Transverse colon (tissue), 4 donors: ENCODE data around the gene GSG1L. TPM values are rescaled to one million over a fixed set of nuclear protein-coding genes. Genes with fewer than 3 reads are reported as not detected.
"Not testable (repeated sequence)": the region's sequence is repeated elsewhere in the genome, so short reads cannot be mapped to it uniquely, and the experiment has no call there.

ENCODE experiments used
- DNase-seq: peaks from one replicate; pipeline ENCODE4 v3.0.0-alpha.2; 2019
- H3K27ac ChIP-seq, 4 donors: fragments of 200-600 bp; sonication (generic); 2 replicates each; pipeline ENCODE4 v1.5.1; 2016 to 2018; ENCODE audit warnings: inconsistent platforms in 4 of 4
- H3K27me3 ChIP-seq: fragments of 200-600 bp; sonication (generic); 2 replicates; pipeline ENCODE4 v1.5.1; 2017; ENCODE audit warnings: inconsistent platforms
- H3K36me3 ChIP-seq, 4 donors: fragments of 200-600 bp; sonication (generic); 2 replicates each; pipeline ENCODE4 v1.5.1; 2017 to 2019; ENCODE audit warnings: inconsistent platforms in 4 of 4
- H3K4me1 ChIP-seq, 4 donors: fragments of 200-600 bp; sonication (generic); 2 replicates each; pipeline ENCODE4 v1.5.1; 2017 to 2020; ENCODE audit warnings: inconsistent platforms in 4 of 4
- H3K4me3 ChIP-seq, 4 donors: fragments of 200-600 bp; sonication (generic); 1 replicate in 1 of 4; 2 replicates in 3 of 4; pipeline versions ENCODE4 v1.5.1 to v1.6.1; 2017 to 2019; ENCODE audit warnings: inconsistent platforms in 4 of 4
- H3K9me3 ChIP-seq, 2 donors: fragments of 200-600 bp; sonication (generic); 2 replicates each; pipeline ENCODE4 v1.5.1; 2017 to 2019; ENCODE audit warnings: inconsistent platforms in 2 of 2
- EP300 ChIP-seq: sonication (generic); formaldehyde crosslinking; IDR thresholded peaks from one replicate; pipeline ENCODE4 v1.6.1; 2017; ENCODE audit warnings: antibody characterized with exemption, low read depth
- POLR2A ChIP-seq: fragments of 450-650 bp; IDR thresholded peaks from one replicate; pipeline ENCODE4 v1.6.1; 2016; ENCODE audit warnings: antibody characterized with exemption, mild to moderate bottlenecking, moderate library complexity
- POLR2AphosphoS5 ChIP-seq, 3 donors: sonication (generic); formaldehyde crosslinking; IDR thresholded peaks; one replicate each; pipeline ENCODE4 v1.6.1; 2016; ENCODE audit warnings: antibody characterized with exemption in 3 of 3
- WGBS, 2 donors: methylation state at CpG; one replicate each; pipeline ENCODE4 v1.1.5; 2018; ENCODE audit warnings: low coverage in 1 of 2; 5-methylcytosine and 5-hydroxymethylcytosine counted together
- in situ Hi-C, 4 donors: fragments of 200-750 bp; cut with MboI; loops; one replicate each; pipeline versions ENCODE4 v1.15.0 to v1.15.1; 2017; ENCODE audit warnings: low sequenced_read_pairs in 3 of 4, low pct_ligation_motif_present in 1 of 4, low pct_unique_long_range_greater_than_20kb in 1 of 4
- intact Hi-C: fragments of 100-400 bp; cut with DNase I; formaldehyde crosslinking; loops from one replicate; pipeline ENCODE4 v1.15.1; 2023; ENCODE audit warnings: low total_unique reads
- total RNA-seq, 4 donors: library from RNA; depleted of rRNA; stranded (reverse); fragments of >200 nt; gene quantifications; one replicate each; pipeline ENCODE4 v1.1.0, GENCODE V29; 2016
- TF ChIP-seq, protein P1 (sequence below), 5 experiments: fragments of 200-600 bp in 3 of 5; fragments of 450-650 bp in 2 of 5; sonication (generic) in 3 of 5; IDR thresholded peaks; 1 replicate in 2 of 5; 2 replicates in 3 of 5; pipeline ENCODE4 v1.5.1; 2016 to 2017; ENCODE audit warnings: antibody characterized with exemption in 5 of 5, inconsistent platforms in 3 of 5, mild to moderate bottlenecking in 2 of 5, moderate library complexity in 1 of 5

GSG1L gene
- total RNA-seq, 4 donors from 2014 or later = not detected

DNA sequence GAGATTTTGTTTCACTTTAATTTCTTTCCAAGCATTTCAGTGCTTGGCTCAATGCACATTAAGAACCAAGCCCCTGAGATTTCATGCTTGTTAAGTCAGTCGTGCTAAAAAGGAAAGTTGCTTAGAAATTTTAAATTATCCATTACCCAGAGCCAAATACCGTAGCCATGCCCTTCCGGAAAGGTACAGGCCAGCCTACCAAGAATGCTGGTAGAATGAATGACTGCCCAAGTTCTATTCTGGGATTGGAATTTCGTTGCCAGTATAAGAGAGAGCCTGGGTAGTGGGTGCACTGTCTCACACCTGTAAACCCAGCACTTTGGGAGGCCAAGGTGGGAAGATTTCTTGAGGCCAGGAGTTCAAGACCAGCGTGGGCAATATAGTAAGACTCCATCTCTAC is 319.6 kb downstream of the GSG1L start:
- no peak overlapping the region for H3K4me3 ChIP-seq
- TF ChIP-seq, protein P1, sequence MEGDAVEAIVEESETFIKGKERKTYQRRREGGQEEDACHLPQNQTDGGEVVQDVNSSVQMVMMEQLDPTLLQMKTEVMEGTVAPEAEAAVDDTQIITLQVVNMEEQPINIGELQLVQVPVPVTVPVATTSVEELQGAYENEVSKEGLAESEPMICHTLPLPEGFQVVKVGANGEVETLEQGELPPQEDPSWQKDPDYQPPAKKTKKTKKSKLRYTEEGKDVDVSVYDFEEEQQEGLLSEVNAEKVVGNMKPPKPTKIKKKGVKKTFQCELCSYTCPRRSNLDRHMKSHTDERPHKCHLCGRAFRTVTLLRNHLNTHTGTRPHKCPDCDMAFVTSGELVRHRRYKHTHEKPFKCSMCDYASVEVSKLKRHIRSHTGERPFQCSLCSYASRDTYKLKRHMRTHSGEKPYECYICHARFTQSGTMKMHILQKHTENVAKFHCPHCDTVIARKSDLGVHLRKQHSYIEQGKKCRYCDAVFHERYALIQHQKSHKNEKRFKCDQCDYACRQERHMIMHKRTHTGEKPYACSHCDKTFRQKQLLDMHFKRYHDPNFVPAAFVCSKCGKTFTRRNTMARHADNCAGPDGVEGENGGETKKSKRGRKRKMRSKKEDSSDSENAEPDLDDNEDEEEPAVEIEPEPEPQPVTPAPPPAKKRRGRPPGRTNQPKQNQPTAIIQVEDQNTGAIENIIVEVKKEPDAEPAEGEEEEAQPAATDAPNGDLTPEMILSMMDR (IDR thresholded peaks at IDR 0.05) = no peak
- TF ChIP-seq EP300 (no peak), POLR2A (no peak), POLR2AphosphoS5 (IDR thresholded peaks at IDR 0.05) (no peak)
- DNase-seq = no peak
- WGBS, 2 donors = 89 to 96% methylated on average over 5 of the region's 5 CpGs
- intact Hi-C loops = no loop called here
- H3K27ac ChIP-seq = no peak overlapping the region
- no peaks in the 10 kb centered on the region for H3K27me3 ChIP-seq
- in situ Hi-C loops = no loop called here
- H3K9me3 ChIP-seq = no peaks in the 10 kb centered on the region
- H3K4me1 ChIP-seq = peaks cover 0 to 8% (median 4%) of the 10 kb centered on the region in 4 donors
- no peaks in the 10 kb centered on the region for H3K36me3 ChIP-seq

DNA sequence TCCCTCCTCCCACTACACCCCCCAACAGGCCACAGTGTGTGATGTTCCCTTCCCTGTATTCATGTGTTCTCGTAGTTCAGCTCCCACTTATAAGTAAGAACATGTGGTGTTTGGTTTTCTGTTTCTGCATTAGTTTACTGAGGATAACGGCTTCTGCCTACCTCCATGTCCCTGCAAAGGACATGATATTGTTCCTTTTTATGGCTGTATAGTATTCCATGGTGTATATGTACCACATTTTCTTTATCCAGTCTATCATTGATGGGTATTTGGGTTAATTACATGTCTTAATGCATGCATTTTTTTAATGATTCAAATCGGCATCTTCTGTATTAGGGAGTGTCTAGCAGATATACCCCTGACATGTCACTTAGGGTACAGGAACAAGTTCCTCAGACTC is 320.5 kb downstream of the GSG1L start:
- H3K4me1 ChIP-seq, DNase-seq, H3K27me3 ChIP-seq, H3K4me3 ChIP-seq, H3K36me3 ChIP-seq, in situ Hi-C loops, H3K9me3 ChIP-seq, H3K27ac ChIP-seq, intact Hi-C loops: not testable (repeated sequence)
- WGBS, 2 donors = 97 to 100% methylated on average over 3 of the region's 3 CpGs

DNA sequence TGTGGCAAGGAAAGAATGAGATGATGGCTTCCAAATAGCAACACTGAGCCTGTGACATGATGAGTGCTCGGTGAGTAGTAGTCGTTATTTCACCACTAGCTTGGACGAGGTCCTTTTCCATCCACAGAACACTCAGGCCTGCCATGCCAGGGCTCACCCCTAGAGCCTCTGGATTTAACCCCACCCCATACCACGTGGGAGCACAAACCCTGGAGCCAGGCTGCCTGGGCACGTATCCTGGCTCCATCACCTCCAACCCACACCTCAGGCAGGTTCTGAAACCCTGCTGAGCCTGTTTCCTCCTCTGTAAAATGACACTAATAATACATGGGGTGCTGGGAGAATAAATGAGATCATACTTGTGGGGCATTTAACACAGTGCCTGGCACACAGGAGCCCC is 321.2 kb downstream of the GSG1L start:
- 60 to 86% methylated on average over 2 to 5 of the region's 5 CpGs for WGBS, 2 donors
- intact Hi-C loops = no loop called here
- Histone ChIP-seq H3K27ac (no peak overlapping the region), H3K4me3 (no peak overlapping the region), H3K27me3 (no peaks in the 10 kb centered on the region), H3K36me3 (no peaks in the 10 kb centered on the region), H3K9me3 (no peaks in the 10 kb centered on the region), H3K4me1 (no peaks in the 10 kb centered on the region)
- no peak for DNase-seq
- TF ChIP-seq POLR2AphosphoS5 (IDR thresholded peaks at IDR 0.05) (no peak), EP300 (no peak), POLR2A (no peak)
- TF ChIP-seq, protein P1 (IDR thresholded peaks at IDR 0.05) = no peak
- in situ Hi-C loops = no loop called here

DNA sequence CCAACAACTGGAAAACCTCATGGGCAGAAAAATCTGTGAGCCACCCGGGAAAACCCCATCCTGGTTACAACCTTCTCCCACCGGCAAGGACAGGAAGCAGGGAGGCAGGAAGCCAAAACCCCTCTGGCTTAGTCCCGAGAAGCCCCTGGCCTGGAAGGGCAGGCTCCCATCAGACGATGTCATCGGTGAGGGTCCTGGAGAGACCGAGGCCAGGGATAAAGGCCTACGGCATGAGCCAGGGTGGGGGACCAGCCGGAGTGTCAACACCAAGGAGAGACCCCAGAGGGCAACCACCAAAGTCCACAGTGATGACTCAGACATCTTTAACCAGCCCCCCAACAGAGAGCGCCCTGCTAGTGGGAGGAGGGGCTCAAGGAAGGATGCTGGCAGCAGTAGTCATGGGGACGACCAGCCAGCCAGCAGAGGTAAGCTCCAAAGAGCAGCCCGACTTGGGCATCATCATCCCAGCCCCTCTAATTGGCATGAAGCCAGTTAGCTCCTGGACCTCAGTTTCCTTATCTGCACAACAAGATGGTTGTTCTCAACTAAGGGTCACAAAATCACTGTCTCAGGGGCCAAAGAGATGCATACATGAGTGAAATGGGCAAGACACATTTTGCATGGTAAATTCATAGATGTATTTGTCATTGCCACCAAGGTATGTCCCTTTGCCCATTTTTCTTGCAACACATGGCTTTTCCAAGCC is 322.9 kb downstream of the GSG1L start:
- no peak for TF ChIP-seq EP300
- no peak for TF ChIP-seq POLR2AphosphoS5 (IDR thresholded peaks at IDR 0.05)
- TF ChIP-seq, protein P1 (IDR thresholded peaks at IDR 0.05) = no peak
- TF ChIP-seq POLR2A = no peak
- H3K27ac ChIP-seq = no peak overlapping the region
- DNase-seq = no peak
- intact Hi-C loops = no loop called here
- no peaks in the 10 kb centered on the region for H3K36me3 ChIP-seq
- WGBS, 2 donors = 89% methylated on average over 11 of the region's 11 CpGs; no CpG with 5 or more reads in 1 of the 2 donors
- H3K27me3 ChIP-seq = no peaks in the 10 kb centered on the region
- H3K4me1 ChIP-seq = no peaks in the 10 kb centered on the region
- in situ Hi-C loops = no loop called here
- H3K9me3 ChIP-seq = no peaks in the 10 kb centered on the region
- no peak overlapping the region for H3K4me3 ChIP-seq
